Lower lobe of right lung (tissue), 2 donors: ENCODE results near the gene ZDHHC22. TPM values are rescaled to one million over a fixed set of nuclear protein-coding genes. Genes with fewer than 3 reads are reported as not detected.

Experiments used
- ATAC-seq, 2 donors: fragments of 200-7000 bp; cut with Tn5 transposase; one replicate each; pipeline ENCODE4 v1.9.1; 2020 to 2022; ENCODE audit warnings: mild to moderate bottlenecking in 2 of 2, moderate library complexity in 2 of 2
- DNase-seq: peaks from one replicate; pipeline ENCODE4 v3.0.0-alpha.2; 2020
- H3K27ac ChIP-seq: fragments of 200-600 bp; one replicate; pipeline ENCODE4 v1.8.0; 2022
- H3K27me3 ChIP-seq: fragments of 200-600 bp; one replicate; pipeline ENCODE4 v1.8.0; 2022; ENCODE audit warnings: low read depth
- H3K36me3 ChIP-seq: fragments of 200-600 bp; one replicate; pipeline ENCODE4 v1.8.0; 2022; ENCODE audit warnings: mild to moderate bottlenecking
- H3K4me1 ChIP-seq: fragments of 200-600 bp; one replicate; pipeline ENCODE4 v1.8.0; 2022
- H3K4me3 ChIP-seq: fragments of 200-600 bp; one replicate; pipeline ENCODE4 v1.8.0; 2022; ENCODE audit warnings: mild to moderate bottlenecking
- H3K9me3 ChIP-seq: fragments of 200-600 bp; one replicate; pipeline ENCODE4 v1.8.0; 2022
- CTCF ChIP-seq: fragments of 200-600 bp; IDR thresholded peaks from one replicate; pipeline ENCODE4 v1.8.0; 2022; ENCODE audit warnings: antibody characterized with exemption, mild to moderate bottlenecking
- intact Hi-C: fragments of 100-400 bp; cut with DNase I; formaldehyde crosslinking; loops from one replicate; pipeline ENCODE4 v1.11.0; 2022
- total RNA-seq: library from RNA; stranded (reverse); fragmentation: NEBNext Ultra II Directional; extraction: Animal tissue kit (Norgen Biotek cat#: 25700); gene quantifications from one replicate; pipeline ENCODE4 v1.2.1, GENCODE V29; 2021
- donor health status: DM: no; HTN: yes; CAD: no; lungs with severe emphysema.

ZDHHC22 gene
- total RNA-seq, 1 donor from 2014 or later, result not detected

GRCh38 chr14:77088219-77088618, 53.4 kb downstream of the ZDHHC22 start:
- peak overlapping the region; percentile 43 for H3K27ac ChIP-seq
- no peaks in the 10 kb centered on the region for H3K36me3 ChIP-seq
- TF ChIP-seq CTCF, result no peak
- no peaks in the 10 kb centered on the region for H3K27me3 ChIP-seq
- peaks cover 10% of the 10 kb centered on the region for H3K9me3 ChIP-seq
- no peaks in the 10 kb centered on the region for H3K4me1 ChIP-seq
- H3K4me3 ChIP-seq, result no peak overlapping the region
- ATAC-seq (peak; percentile 81 to 84), DNase-seq (peak; percentile 59)
- intact Hi-C loops, result no loop called here

- no peak for TF ChIP-seq CTCF
- Histone ChIP-seq H3K9me3 (peaks cover 10% of the 10 kb centered on the region), H3K4me1 (no peaks in the 10 kb centered on the region), H3K36me3 (no peaks in the 10 kb centered on the region), H3K4me3 (no peak overlapping the region), H3K27ac (peak overlapping the region; percentile 43), H3K27me3 (no peaks in the 10 kb centered on the region)
- no peak for ATAC-seq
- intact Hi-C loops, result no loop called here
- no peak for DNase-seq
Measured at GRCh38 chr14:77087631-77088030, 54.0 kb downstream of the ZDHHC22 start.

GRCh38 chr14:77086951-77087350, 54.6 kb downstream of the ZDHHC22 start:
- Histone ChIP-seq H3K4me3 (no peak overlapping the region), H3K27ac (peak overlapping the region; percentile 43), H3K36me3 (no peaks in the 10 kb centered on the region), H3K4me1 (no peaks in the 10 kb centered on the region), H3K27me3 (no peaks in the 10 kb centered on the region), H3K9me3 (peaks cover 9% of the 10 kb centered on the region)
- intact Hi-C loops, result no loop called here
- DNase-seq (no peak), ATAC-seq (peak in 1 of 2 donors; percentile 36)
- TF ChIP-seq CTCF, result no peak

GRCh38 chr14:77086017-77086727, 55.4 kb downstream of the ZDHHC22 start:
- ATAC-seq (peak; percentile 83 to 90), DNase-seq (no peak)
- Histone ChIP-seq H3K36me3 (no peaks in the 10 kb centered on the region), H3K4me1 (no peaks in the 10 kb centered on the region), H3K9me3 (peaks cover 1% of the 10 kb centered on the region), H3K27ac (peak overlapping the region; percentile 43), H3K4me3 (no peak overlapping the region), H3K27me3 (no peaks in the 10 kb centered on the region)
- intact Hi-C loops, result no loop called here
- TF ChIP-seq CTCF, result no peak

GRCh38 chr14:77085538-77085937, 56.1 kb downstream of the ZDHHC22 start:
- H3K9me3 ChIP-seq, result no peaks in the 10 kb centered on the region
- no peaks in the 10 kb centered on the region for H3K36me3 ChIP-seq
- no peak for DNase-seq
- peak overlapping the region; percentile 31 for H3K27ac ChIP-seq
- no peak overlapping the region for H3K4me3 ChIP-seq
- H3K4me1 ChIP-seq, result no peaks in the 10 kb centered on the region
- H3K27me3 ChIP-seq, result no peaks in the 10 kb centered on the region
- no peak for ATAC-seq
- intact Hi-C loops, result no loop called here
- TF ChIP-seq CTCF, result no peak
